ENCODE measurements around the gene ATG2B. TPM values are rescaled to one million over a fixed set of nuclear protein-coding genes. Genes with fewer than 3 reads are reported as not detected.

ATG2B gene
- polyA plus RNA-seq, 3 donors from 2014 or later, result 1.6 to 3.2 (median 2.9) TPM

DNA sequence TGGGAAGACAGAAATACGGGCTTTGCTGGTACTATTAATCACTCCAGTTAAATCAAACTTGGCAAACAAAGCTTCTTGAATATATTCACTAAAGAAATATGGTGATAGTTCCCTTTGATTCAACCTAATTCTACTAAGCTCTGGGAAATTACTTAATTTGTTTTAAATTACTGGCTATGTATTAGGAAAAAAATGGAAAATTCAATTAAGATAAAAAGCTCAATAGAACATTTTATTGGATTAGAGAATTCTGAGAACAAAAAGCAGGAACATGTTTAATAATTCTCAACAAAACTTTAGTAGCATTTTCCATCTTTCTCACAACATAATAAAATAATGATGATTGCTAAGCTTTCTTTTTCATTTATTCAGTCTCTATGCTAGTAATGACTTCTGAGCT lies 76.9 kb downstream of the ATG2B start:
- H3K9me3 Mint-ChIP-seq, result no peaks in the 10 kb centered on the region
- H3K36me3 Mint-ChIP-seq, result peaks cover 22 to 54% (median 36%) of the 10 kb centered on the region in 3 donors
- H3K4me1 Mint-ChIP-seq, result no peaks in the 10 kb centered on the region
- DNase-seq, result no peak
- H3K4me3 Mint-ChIP-seq, result no peak overlapping the region
- no peak overlapping the region for H3K27ac Mint-ChIP-seq
- no peaks in the 10 kb centered on the region for H3K27me3 Mint-ChIP-seq (ENCODE audit: low read depth in 3 of 3)

- Mint-ChIP-seq H3K27me3 (ENCODE audit: low read depth in 3 of 3) (no peaks in the 10 kb centered on the region), H3K36me3 (peaks cover 21 to 52% (median 34%) of the 10 kb centered on the region in 3 donors), H3K4me3 (no peak overlapping the region), H3K9me3 (no peaks in the 10 kb centered on the region), H3K4me1 (no peaks in the 10 kb centered on the region), H3K27ac (no peak overlapping the region)
- no peak for DNase-seq
Measured at GRCh38 chr14:96285667-96286066, 77.5 kb downstream of the ATG2B start.

DNA sequence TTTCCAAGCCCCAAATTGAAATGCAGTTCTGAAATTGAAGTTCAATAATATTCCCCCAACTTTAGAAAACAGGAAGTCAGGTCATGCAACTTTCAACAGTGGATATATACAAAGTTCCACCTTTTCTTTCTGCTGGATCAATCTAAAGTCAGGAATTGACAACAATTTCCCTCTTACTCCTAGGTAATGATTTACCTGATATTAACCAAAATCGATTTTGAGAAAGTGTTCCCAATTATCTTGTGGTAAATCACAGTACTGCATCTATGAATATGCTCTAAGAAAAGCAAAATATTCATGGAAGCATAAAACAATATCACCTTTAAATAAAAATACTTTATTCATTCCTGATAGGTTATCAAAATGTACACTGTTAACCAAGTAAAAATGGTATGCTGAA lies 78.7 kb downstream of the ATG2B start:
- Mint-ChIP-seq H3K27me3 (ENCODE audit: low read depth in 3 of 3) (peaks cover 0 to under 1% (median 0%) of the 10 kb centered on the region in 3 donors), H3K4me1 (no peaks in the 10 kb centered on the region), H3K27ac (no peak overlapping the region), H3K36me3 (peaks cover 21 to 45% (median 29%) of the 10 kb centered on the region in 3 donors), H3K9me3 (no peaks in the 10 kb centered on the region), H3K4me3 (no peak overlapping the region)
- DNase-seq, result no peak

GRCh38 chr14:96284008-96284407 lies 79.1 kb downstream of the ATG2B start:
- H3K4me3 Mint-ChIP-seq, result no peak overlapping the region
- no peak for DNase-seq
- H3K4me1 Mint-ChIP-seq, result no peaks in the 10 kb centered on the region
- peaks cover 0 to 2% (median 0%) of the 10 kb centered on the region in 6 donors for H3K9me3 Mint-ChIP-seq
- peaks cover 25 to 42% (median 28%) of the 10 kb centered on the region in 3 donors for H3K36me3 Mint-ChIP-seq
- no peak overlapping the region for H3K27ac Mint-ChIP-seq
- peaks cover 0 to 2% (median 1%) of the 10 kb centered on the region in 3 donors for H3K27me3 Mint-ChIP-seq (ENCODE audit: low read depth in 3 of 3)

GRCh38 chr14:96281486-96281885 lies 81.7 kb downstream of the ATG2B start:
- Mint-ChIP-seq H3K36me3 (peaks cover 12 to 26% (median 23%) of the 10 kb centered on the region in 3 donors), H3K27ac (peak overlapping the region in 1 of 6 donors; percentile 11), H3K4me3 (no peak overlapping the region), H3K9me3 (peaks cover 0 to 9% (median 4%) of the 10 kb centered on the region in 6 donors), H3K4me1 (no peaks in the 10 kb centered on the region), H3K27me3 (ENCODE audit: low read depth in 3 of 3) (peaks cover 0 to 3% (median 2%) of the 10 kb centered on the region in 3 donors)
- no peak for DNase-seq

DNA sequence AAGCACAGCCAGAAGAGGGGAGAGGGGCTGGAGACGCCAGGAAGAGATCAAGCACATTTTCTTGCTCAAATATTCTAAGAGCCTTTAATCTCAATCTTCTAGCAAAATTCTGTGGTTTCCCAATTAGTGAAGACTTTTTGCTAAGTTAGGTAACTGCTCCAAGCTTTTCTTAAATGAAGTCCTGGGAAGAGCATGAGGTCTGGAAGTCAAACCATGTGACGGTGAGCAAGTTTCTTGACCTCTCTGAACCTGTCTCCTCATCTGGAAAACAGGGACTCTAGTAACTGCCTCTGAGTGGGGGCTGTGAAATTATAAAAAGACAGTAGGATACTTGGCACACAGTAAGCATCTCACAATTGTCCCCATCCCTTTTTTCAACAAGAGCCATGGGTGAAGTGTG lies 83.0 kb downstream of the ATG2B start:
- Mint-ChIP-seq H3K36me3 (peaks cover 7 to 17% (median 16%) of the 10 kb centered on the region in 3 donors), H3K4me1 (no peaks in the 10 kb centered on the region), H3K9me3 (peaks cover 0 to 9% (median 4%) of the 10 kb centered on the region in 6 donors), H3K27me3 (ENCODE audit: low read depth in 3 of 3) (peaks cover 0 to 3% (median 2%) of the 10 kb centered on the region in 3 donors), H3K4me3 (no peak overlapping the region), H3K27ac (no peak overlapping the region)
- no peak for DNase-seq

DNA sequence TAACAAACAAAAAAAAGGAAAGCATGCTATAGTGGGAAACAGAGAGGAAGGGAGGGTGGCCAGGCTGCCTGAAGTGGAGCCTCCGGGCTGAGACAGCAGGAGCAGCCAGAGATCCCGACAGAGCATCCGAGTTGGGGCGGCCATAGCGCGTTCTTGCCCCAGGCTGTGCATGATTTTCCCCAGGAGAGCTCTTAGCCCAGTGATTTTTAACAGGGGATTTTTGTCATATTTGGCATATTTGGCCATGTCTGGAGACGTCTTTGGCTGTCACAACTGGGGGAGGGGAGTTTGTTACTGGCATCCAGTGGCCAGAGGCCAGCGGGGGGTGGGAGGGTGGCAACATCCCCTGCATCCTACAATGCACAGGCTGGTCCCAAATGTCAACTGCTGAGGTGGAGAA lies 83.6 kb downstream of the ATG2B start:
- Mint-ChIP-seq H3K36me3 (peaks cover 7 to 13% (median 12%) of the 10 kb centered on the region in 3 donors), H3K27ac (no peak overlapping the region), H3K4me3 (no peak overlapping the region), H3K9me3 (peaks cover 0 to 9% (median 4%) of the 10 kb centered on the region in 6 donors), H3K4me1 (no peaks in the 10 kb centered on the region), H3K27me3 (ENCODE audit: low read depth in 3 of 3) (peaks cover 0 to 3% (median 2%) of the 10 kb centered on the region in 3 donors)
- DNase-seq, result no peak

- DNase-seq, result no peak
- no peak overlapping the region for H3K27ac Mint-ChIP-seq
- H3K4me1 Mint-ChIP-seq, result no peaks in the 10 kb centered on the region
- peaks cover 5 to 7% (median 6%) of the 10 kb centered on the region in 3 donors for H3K36me3 Mint-ChIP-seq
- no peak overlapping the region for H3K4me3 Mint-ChIP-seq
- peaks cover 0 to 9% (median 4%) of the 10 kb centered on the region in 6 donors for H3K9me3 Mint-ChIP-seq
- H3K27me3 Mint-ChIP-seq (ENCODE audit: low read depth in 3 of 3), result peaks cover 2 to 3% (median 2%) of the 10 kb centered on the region in 3 donors
Measured at GRCh38 chr14:96277890-96278289, 85.3 kb downstream of the ATG2B start.

DNA sequence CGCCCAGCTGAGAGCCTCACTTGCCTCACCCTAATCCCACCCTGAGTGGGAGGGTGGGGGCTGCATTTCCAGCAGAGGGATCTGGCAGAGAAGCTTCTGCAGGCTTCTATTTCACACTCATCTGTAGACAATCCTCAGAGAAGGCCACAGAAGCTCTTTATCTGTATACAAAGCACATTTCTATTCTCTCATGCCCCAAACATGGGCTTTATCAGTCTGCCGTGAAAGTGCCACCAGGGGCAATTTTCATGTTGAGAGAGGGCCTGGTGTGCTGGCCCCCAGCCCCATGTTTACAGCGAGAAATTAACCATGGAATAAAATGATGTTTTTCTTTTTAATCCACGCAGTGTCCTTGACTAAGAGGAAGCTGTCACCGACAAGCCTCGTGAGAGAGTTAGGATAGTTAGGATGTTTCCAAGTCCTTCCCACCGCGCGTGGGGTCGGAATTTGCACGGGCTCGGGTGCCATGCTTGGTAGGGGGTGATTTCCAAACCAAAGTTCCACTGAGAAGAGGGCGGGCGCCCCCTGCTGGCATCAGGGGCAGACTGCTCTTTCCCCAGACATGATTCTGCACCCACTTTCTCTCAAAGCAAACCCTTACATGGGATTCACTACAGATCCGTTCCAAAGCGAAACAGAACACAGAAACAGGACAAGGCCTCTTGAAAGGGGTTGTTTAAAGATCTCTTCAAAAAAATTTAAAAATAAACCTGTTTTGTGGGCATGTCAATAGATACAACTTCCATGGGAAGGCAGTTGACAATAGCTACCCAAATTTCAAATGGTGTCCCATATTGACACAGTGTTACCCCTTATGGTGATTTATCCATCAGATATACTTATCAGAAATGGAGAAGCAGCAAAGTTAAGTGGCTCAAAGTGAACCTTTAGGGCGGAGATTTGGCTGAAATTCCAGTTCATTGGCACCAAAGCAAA lies 87.7 kb downstream of the ATG2B start:
- DNase-seq, result peak in 2 of 3 donors; percentile 5 to 7
- Mint-ChIP-seq H3K9me3 (peaks cover 0 to 9% (median 4%) of the 10 kb centered on the region in 6 donors), H3K4me1 (no peaks in the 10 kb centered on the region), H3K27ac (no peak overlapping the region), H3K4me3 (no peak overlapping the region), H3K36me3 (peaks cover 3 to 4% (median 4%) of the 10 kb centered on the region in 3 donors), H3K27me3 (ENCODE audit: low read depth in 3 of 3) (peaks cover 2 to 5% (median 3%) of the 10 kb centered on the region in 3 donors)

DNA sequence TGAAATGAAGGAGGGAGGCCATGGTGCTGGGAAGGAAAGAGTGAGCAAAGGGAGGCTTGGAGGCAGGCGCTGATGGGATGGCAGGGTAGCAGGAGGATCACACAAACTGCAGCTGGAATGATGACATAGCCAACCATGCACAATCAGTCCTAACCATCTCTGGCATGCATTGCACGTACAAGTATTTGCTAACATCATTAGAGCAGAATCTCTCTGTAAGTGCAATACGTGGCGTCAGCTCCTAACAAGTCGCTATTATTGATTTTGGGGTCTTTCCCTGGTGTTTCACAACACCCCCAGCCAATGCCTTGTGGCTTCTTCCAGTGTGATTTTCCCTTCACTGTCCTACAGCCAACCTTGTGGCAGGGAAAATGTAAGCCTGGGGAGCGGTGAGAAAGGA lies 88.6 kb downstream of the ATG2B start:
- peaks cover 0 to 9% (median 4%) of the 10 kb centered on the region in 6 donors for H3K9me3 Mint-ChIP-seq
- no peak overlapping the region for H3K27ac Mint-ChIP-seq
- peaks cover 0 to 4% (median 4%) of the 10 kb centered on the region in 3 donors for H3K36me3 Mint-ChIP-seq
- H3K4me3 Mint-ChIP-seq, result no peak overlapping the region
- H3K27me3 Mint-ChIP-seq (ENCODE audit: low read depth in 3 of 3), result peaks cover 3 to 5% (median 3%) of the 10 kb centered on the region in 3 donors
- DNase-seq, result no peak
- no peaks in the 10 kb centered on the region for H3K4me1 Mint-ChIP-seq

DNA sequence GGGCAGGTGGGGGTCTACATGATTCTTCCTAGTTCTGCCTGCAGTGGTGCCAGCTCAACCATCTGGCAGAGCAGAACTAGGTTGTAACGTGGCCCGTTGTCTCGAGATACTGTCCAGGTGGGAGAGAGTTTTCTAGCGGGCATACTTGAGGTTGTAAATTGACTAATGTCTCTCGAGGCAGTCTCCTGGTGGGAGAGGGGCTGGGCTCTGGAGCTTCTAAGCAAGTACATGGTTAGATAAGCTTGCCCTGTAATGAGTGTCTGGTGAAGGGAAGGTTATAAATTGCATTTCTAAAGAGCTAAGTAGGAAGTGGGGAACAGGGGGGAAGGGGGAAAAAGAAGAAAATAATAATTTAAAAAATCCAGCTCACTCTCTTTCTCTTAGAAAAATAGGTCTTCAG lies 89.0 kb downstream of the ATG2B start:
- H3K4me1 Mint-ChIP-seq, result no peaks in the 10 kb centered on the region
- H3K9me3 Mint-ChIP-seq, result peaks cover 0 to 9% (median 3%) of the 10 kb centered on the region in 6 donors
- H3K4me3 Mint-ChIP-seq, result no peak overlapping the region
- peaks cover 0 to under 1% (median 0%) of the 10 kb centered on the region in 3 donors for H3K36me3 Mint-ChIP-seq
- no peak overlapping the region for H3K27ac Mint-ChIP-seq
- peaks cover 2 to 5% (median 2%) of the 10 kb centered on the region in 3 donors for H3K27me3 Mint-ChIP-seq (ENCODE audit: low read depth in 3 of 3)
- DNase-seq, result no peak

GRCh38 chr14:96273629-96274028 lies 89.5 kb downstream of the ATG2B start:
- DNase-seq, result no peak
- Mint-ChIP-seq H3K4me1 (no peaks in the 10 kb centered on the region), H3K36me3 (no peaks in the 10 kb centered on the region), H3K27ac (no peak overlapping the region), H3K4me3 (no peak overlapping the region), H3K9me3 (peaks cover 0 to 7% (median 3%) of the 10 kb centered on the region in 6 donors), H3K27me3 (ENCODE audit: low read depth in 3 of 3) (peaks cover 2 to 5% (median 2%) of the 10 kb centered on the region in 3 donors)

GRCh38 chr14:96272777-96273473 lies 90.2 kb downstream of the ATG2B start:
- H3K4me1 Mint-ChIP-seq, result no peaks in the 10 kb centered on the region
- peaks cover 2 to 5% (median 4%) of the 10 kb centered on the region in 3 donors for H3K27me3 Mint-ChIP-seq (ENCODE audit: low read depth in 3 of 3)
- no peak for DNase-seq
- H3K4me3 Mint-ChIP-seq, result no peak overlapping the region
- no peak overlapping the region for H3K27ac Mint-ChIP-seq
- no peaks in the 10 kb centered on the region for H3K36me3 Mint-ChIP-seq
- peaks cover 0 to 3% (median 2%) of the 10 kb centered on the region in 6 donors for H3K9me3 Mint-ChIP-seq

- Mint-ChIP-seq H3K27ac (no peak overlapping the region), H3K27me3 (ENCODE audit: low read depth in 3 of 3) (peaks cover 1 to 8% (median 6%) of the 10 kb centered on the region in 3 donors), H3K4me3 (no peak overlapping the region), H3K36me3 (no peaks in the 10 kb centered on the region), H3K9me3 (no peaks in the 10 kb centered on the region), H3K4me1 (no peaks in the 10 kb centered on the region)
- DNase-seq, result no peak
Measured at GRCh38 chr14:96271421-96271762, 91.7 kb downstream of the ATG2B start.
